DMS153 treated with DMSO at 0.1 percent for 48 hours (cell line): Measurements from ENCODE around the gene HDDC3.
"Not testable (repeated sequence)": the region's sequence is repeated elsewhere in the genome, so short reads cannot be mapped to it uniquely, and the experiment has no call there.

Experiments used
- DNase-seq: peaks from one replicate; lab custom pipeline; 2025; ENCODE audit not compliant: unreplicated experiment; lab: John Stamatoyannopoulos, UW

The HDDC3 gene

DNA sequence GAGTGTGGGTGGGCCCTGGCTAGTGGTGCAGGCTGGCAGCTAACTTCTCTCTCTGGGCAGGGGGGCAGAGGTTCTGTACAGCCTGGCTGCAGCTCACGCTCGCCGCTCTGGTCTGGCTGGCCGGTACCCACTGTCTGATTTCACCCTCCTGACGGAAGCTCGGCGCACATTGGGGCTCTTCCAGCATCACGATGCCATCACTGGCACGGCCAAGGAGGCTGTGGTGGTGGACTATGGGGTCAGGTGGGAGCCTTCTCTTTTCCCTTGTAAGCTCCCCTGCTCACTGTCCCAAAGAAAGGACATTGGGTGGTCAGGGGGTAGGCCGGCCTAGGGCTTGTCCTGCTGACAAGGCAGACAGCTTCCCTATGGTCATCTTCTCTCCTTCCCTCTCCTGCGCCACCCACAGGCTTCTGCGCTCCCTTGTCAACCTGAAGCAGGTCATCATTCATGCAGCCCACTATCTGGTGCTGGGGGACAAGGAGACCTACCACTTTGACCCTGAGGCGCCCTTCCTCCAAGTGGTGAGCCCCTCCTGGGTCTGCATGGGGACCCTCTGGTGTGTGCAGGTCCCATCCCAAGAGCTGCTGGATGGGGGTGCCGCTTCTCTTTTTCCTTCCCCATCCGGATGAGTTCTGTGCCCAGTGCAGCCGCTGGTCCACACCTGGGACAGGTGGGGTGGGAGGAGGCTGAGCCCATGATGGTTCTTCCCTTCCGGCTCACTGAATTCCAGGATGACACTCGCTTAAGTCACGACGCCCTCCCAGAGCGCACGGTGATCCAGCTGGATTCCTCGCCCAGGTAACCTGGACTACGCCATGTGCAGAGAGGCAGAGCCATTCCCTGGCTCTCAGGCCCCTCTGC lies 21.7 kb downstream of the HDDC3 start:
- DNase-seq = no peak

DNA sequence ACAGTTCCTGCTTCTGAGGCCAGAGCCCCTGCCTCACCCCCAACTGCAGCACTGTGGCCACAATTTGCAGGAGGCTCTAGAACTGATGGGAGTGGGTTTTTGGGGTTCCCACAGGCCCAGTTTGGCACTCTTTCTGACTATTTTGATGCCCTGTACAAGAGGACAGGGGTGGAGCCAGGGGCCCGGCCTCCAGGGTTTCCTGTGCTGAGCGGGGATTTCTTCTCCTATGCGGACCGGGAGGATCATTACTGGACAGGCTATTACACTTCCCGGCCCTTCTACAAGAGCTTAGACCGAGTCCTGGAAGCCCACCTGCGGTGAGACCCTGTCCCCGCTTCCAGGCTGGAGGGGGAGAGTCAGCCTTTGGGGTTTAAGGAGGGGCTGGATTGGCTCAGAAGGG lies 22.4 kb downstream of the HDDC3 start:
- no peak for DNase-seq

DNA sequence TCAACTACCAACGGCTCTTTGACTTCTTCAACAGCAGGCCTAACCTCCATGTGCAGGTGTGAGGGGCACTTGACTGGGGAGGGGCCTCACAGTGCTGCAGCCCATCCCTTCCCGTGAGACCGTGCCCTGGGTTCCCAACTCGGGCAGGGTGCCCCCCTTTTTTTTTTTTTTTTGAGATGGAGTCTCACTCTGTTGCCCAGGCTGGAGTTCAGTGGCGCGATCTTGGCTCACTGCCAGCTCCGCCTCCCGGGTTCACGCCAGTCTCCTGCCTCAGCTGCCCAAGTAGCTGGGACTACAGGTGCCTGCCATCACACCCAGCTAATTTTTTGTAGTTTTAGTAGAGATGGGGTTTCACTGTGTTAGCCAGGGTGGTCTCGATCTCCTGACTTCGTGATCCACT lies 22.9 kb downstream of the HDDC3 start:
- DNase-seq = not testable (repeated sequence)

DNA sequence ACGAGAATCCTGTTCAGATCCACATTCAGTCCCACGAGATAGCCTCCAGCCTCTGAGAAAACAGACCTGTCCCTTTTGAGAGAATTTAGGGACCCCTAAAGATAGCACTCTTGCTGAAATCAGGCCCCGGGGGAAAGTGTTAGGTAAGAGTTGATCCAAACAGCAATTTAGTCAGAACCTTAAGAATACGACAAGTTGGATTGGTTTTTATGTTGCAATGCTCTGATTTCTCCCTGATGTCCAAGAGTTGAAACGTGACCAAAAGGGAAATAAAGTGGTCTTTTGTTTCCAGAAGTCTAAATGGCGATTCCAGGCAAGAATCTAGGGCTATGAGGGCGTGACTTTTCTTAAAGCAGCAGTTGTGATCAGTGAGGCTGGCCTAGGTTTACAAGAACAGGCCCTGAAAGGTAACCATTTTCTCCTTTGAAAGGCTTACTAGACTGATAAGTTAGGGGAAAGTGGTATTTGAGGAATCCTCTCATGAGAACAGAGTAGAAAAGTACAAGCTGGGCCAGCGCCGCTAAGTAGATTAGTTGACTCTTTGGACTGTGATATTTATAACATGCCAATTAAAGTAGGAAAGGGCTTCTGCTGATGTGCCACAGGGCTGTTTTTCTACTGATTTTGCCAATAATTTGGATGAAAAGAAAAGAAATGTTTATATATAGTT lies 24.4 kb downstream of the HDDC3 start:
- DNase-seq = no peak

DNA sequence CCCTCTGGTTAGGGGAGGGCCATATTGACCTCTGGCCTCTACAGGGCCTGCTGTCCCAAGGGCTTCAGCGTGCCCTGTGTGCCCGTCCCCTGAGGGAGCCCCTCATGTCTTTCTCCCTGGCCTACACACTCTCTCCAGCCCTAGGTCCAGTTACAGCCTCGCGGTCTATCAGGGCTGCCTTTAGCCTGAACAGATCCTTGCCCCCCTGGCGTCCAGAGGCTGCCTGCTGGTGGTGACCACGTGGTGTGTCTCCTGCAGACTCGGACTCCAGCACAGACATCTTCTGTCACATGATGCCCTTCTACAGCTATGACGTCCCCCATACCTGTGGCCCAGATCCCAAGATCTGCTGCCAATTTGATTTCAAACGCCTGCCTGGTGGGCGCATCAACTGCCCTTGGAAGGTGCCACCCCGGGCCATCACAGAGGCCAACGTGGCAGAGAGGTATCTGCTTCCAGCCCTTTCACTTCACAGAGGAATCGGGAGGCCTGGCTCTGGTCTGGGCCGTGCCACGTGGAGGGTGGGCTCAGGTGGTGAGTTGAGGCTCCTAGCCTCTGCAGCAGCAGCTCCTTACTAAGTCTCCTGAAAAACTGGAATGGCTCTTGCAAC lies 25.2 kb downstream of the HDDC3 start:
- DNase-seq = no peak

DNA sequence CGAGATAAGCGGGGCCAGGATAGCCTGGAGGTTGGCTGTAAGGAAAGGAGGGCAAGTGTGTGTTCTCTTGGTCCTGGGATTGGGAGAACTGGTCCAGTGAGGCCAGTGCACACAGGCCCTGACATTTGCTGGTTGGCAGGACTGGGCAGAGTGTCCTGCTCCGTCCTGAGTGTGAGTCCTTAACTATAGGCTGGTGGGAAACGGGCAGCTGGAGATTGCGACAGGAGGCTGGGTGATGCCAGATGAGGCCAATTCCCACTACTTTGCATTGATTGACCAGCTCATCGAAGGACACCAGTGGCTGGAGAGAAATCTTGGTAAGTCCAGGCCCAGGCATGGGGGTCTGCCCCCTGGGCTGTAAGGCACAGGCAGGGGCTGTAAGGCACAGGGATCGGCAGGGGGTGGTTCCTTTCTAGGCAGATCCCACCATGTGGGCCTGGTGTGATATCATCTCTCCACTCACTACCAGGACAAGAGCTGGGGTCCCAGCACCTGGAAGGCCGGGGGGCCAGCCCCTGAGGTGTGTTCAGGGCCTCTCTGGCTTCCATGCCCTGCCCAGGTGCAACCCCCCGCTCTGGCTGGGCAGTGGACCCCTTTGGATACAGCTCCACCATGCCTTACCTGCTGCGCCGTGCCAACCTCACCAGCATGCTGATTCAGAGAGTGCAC lies 26.0 kb downstream of the HDDC3 start:
- no peak for DNase-seq

DNA sequence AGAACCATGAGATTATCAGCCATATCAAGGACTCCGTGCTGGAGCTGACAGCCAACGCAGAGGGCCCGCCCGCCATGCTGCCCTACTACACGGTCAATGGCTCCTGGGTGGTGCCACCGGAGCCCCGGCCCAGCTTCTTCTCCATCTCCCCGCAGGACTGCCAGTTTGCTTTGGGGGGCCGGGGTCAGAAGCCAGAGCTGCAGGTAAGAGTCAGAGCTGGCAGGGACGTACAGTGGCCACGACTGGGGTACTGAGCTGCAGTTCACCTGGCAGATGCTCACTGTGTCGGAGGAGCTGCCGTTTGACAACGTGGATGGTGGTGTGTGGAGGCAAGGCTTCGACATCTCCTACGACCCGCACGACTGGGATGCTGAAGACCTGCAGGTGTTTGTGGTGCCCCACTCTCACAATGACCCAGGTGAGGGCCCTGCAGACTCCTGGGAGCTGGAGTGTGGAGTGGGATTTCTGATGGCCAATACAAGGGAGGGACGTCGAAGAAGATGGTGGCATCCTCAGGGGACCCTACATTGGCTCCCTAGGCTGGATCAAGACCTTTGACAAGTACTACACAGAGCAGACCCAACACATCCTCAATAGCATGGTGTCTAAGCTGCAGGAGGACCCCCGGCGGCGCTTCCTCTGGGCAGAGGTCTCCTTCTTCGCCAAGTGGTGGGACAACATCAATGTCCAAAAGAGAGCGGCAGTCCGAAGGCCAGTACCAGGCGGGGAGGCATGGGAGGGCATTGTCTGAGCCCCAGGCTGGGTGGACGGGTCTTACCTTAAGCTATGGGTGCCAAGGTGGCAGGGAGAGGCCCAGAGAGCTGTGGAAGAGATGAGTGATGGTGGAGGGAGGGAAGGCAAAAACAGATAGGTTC lies 26.8 kb downstream of the HDDC3 start:
- no peak for DNase-seq

DNA sequence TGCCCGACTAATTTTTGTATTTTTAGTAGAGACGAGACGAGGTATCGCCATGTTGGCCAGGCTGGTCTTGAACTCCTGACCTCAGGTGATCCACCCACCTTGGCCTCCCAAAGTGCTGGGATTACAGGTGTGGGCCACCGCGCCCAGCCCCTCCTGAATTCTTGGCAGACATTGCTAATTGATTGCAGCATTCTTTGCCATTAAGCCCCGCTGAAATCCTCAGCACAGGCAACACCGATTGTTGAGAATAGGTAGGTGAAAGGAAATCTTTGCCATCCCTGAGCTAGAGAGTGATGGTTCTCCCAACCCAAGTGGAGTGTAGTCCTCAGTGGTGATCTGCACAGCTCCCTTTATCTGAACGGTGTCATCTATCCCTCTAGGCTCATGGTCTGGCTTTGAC lies 27.6 kb downstream of the HDDC3 start:
- DNase-seq = no peak

DNA sequence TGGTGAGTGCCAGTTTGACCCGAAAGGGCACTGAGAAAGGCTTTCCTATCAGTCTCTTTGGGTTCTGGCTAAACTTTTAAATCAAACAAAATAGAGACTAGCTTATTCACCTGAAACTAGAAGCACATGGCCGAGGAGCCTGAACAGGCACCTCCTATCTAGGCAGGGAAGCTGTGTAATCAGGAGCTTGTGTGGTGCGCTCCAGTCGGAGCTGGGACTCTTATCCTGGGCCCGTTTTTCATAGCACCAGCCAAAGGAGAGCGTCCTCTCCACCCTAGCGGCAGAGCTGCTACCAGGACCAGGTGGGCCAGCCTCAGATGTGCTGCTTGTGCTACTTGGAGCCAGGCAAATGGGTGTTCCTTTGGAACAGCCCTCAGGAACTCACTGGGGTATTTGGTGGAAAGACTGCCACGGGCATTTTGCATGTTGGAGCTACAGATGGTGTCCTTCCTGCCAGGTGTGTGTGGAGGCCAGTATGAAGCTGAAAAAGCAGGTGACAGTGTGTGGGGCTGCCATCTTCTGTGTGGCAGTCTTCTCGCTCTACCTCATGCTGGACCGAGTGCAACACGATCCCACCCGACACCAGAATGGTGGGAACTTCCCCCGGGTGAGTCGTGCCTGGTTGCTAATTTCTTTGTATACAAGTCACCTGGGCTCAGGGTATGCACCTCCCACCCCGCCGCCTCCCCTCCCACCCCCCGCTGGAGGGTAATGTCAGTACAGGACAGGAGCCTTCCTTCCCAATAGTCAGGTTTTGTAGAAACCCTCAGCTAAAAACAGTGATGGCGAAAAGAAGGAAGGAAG lies 28.4 kb downstream of the HDDC3 start:
- no peak for DNase-seq

DNA sequence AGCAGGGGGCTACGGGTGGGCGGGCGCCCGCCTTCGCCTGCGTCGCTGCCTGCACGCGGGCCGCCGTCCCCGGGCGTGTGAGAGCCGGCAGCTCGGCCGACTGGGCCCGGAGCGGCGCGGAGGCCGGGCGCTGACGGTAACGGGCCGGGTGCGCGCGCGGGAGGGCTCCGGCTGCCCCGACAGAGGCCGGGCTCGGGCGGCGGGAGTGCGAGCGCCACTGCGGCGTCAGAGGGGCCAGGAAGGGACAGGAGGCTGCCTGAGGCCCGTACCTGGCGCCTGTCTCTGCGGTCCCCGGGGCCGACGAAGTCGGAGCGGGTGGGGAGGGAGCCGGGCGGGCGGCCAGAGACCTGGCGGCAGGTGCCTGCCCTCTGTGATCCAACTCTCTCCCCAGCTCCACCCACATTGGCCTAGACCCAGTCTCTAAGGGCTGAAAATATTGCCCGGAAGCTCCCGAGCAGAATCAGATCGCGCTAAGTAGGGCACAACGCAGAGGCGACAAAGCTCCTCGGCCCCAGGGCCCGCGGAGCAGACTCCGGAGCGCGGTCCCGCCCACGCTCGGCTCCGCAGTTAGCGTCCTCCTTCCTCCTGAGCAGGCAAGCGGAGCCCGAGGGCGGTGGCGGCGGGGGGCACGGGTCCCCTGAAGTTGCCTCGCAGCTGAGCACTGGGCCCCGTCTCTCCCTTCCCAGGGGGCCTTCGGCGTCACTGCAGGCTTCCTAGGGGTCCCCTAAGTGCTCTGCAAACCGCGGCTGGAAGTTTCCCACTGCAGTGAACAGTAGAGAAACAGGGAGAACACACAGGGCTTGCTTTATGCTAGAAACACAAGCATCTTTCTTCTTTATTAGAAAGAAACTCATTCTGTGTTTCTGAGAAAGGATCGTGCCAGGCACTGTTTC lies 29.3 kb downstream of the HDDC3 start, which contains the start of gene MAN2A2:
Gene MAN2A2 (plus strand): TSS at position 463 of the 893 bp plus-strand sequence. CDS start 906 bp downstream, outside the sequence.
- no peak for DNase-seq

DNA sequence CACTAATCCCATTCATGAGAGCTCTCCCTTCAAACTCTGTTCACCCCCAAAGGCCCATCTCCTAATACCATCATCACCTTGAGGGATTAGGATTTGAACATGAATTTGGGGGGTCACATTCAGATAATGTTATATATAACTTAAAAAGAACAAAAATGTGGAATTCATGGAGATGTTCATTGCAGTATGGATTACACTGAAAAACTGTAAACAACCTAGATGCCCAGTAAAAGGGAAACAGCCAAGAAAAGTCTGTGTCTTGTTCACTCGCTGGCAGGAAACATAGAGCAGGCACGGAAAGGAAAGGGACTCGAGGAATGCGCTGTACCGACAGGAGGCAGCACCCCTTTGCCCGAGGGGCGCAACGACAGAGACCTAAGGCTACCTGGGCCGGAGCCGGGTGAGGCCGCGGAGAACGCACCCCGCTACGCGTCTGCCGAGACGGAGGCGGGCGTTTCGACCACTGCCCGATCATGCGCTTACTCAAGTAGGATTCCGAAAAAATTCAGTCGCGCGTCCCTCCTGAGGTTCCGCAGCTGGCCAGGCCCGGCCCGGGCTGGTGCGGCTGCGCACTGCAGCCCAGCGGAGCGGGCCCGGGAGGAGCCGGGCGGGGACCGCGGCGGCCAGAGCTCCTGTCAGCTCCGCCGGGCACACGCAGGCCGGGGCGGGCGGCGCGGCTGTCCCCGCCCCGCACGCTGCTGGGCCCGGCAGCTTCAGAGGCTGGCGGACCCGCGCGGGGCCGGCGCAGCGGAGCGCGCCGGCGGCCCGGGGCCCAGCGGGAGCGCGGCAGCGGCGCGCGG lies 30.1 kb downstream of the HDDC3 start:
- no peak for DNase-seq

DNA sequence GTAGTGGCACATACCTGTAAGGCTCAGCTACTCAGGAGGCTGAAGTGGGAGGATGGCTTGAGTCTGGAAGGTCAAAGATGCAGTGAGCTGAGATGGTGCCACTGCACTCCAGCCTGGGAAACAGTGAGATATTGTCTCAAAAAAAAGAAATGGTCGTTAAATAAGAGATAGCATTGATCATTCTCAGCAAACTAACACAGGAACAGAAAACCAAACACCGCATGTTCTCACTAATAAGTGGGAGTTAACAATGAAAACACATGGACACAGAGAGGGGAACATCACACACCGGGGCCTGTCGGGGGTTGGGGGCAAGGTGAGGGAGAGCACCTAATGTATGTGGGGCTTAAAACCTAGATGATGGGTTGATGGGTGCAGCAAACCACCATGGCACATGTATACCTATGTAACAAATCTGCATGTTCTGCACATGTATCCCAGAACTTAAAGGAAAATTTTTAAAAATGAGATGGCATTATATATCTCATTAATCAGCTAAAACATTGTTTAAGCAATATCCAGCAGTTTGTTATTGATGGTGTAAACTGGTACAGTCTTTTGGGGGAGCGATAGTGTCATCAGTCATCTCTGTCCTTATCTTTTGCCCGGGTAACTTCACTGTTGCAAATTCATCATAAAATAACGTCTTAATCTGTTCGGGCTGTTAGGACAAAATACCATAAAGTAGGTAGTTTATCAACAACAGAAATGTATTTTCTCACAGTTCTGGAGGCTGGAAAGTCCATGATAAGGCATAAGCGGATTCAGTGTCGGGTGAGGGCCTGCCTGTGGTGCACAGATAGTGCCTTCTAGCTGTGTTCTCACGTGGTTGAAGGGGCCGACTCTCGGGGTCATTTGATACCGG lies 30.9 kb downstream of the HDDC3 start:
- DNase-seq = no peak

DNA sequence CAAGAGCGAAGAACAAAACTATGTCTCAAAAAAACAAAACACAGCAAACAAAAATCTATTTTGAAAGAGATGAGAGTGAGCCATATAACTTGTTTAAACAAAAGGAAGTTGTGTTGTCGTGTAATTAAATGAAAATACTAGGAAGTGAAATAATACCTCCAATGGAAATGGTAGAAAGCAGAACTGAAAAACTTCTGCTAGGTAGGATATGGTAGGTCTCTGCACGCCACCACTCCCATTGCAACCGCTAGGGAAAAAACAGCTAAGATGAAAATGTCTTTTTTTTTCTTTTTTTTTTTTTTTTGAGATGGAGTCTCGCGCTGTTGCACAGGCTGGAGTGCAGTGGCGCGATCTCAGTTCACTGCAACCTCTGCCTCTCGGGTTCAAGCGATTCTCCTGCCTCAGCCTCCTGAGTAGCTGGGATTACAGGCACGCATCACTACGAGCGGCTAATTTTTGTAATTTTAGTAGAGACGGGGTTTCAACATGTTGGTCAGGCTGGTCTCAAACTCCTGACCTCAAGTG lies 35.2 kb downstream of the HDDC3 start:
- not testable (repeated sequence) for DNase-seq

DNA sequence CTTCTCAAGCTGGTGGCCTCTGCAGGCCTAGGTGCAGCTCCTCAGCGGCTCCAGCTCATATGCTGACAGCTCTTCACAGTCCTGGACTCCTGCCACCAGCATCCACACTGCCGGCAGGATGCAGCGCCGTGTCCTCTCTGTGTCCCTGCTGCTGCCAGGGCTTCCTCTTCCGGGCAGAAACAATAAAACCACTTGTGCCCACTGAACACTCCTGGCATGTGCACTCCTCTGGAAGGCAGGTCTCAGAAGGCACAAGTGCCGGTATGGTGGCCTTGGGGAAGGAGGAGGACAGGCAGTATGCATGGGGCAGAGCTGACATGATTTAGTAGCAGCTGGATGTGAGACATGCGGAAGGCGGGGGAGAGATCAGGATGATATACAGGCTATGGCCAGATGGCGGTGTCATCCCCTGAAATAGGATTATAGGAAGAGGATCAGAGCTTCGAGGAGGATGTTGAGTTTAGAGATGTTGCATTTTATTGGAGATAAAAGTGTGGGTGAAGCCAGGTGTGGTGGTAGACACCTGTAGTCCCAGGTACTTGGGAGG lies 36.7 kb downstream of the HDDC3 start:
- no peak for DNase-seq

DNA sequence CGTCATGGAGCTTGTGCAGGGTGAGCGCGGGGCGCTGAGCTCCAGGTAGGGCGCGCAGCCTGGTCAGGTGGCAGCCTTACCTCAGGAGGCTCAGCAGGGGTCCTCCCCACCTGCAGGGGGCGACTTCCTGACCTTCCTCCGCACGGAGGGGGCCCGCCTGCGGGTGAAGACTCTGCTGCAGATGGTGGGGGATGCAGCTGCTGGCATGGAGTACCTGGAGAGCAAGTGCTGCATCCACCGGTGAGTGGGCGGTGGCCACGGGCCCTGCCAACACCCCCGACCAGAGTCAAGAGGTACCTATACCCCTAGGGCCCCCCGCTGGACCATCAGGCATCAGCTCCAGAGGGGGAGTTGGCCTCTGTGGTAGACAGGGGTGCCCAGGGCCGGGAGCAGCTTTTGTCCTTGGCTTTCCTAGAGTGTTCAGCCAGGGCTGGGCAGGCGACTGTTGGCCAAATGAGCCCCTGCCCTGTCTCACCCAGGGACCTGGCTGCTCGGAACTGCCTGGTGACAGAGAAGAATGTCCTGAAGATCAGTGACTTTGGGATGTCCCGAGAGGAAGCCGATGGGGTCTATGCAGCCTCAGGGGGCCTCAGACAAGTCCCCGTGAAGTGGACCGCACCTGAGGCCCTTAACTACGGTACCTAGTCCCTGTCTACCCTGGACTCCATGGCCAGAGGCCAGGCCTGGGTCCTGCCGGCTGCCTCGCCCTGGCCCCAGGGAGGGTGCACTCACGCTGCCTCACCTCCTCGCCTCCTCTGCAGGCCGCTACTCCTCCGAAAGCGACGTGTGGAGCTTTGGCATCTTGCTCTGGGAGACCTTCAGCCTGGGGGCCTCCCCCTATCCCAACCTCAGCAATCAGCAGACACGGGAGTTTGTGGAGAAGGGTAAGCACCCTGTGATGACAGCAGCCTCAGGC lies 38.9 kb downstream of the HDDC3 start:
- no peak for DNase-seq
